Progenitor cell of endocrine pancreas (in vitro differentiated cells): Measurements from ENCODE around the gene PDE1C. TPM values are rescaled to one million over a fixed set of nuclear protein-coding genes. Genes with fewer than 3 reads are reported as not detected.

Experiments used
- DNase-seq: peaks from one replicate; pipeline ENCODE4 v3.0.0; 2021; ENCODE audit warnings: low spot score; ENCODE audit not compliant: unreplicated experiment
- H3K27ac Mint-ChIP-seq: 2 replicates; pipeline ENCODE4 v1.8.0; 2021; ENCODE audit warnings: mild to moderate bottlenecking, moderate library complexity, mixed read lengths
- H3K27me3 Mint-ChIP-seq: 2 replicates; pipeline ENCODE4 v1.8.0; 2021; ENCODE audit warnings: mixed read lengths
- H3K36me3 Mint-ChIP-seq: 2 replicates; pipeline ENCODE4 v1.8.0; 2022; ENCODE audit warnings: mixed read lengths; ENCODE audit not compliant: insufficient read depth
- H3K4me1 Mint-ChIP-seq: 2 replicates; pipeline ENCODE4 v1.8.0; 2021; ENCODE audit warnings: low read depth, mixed read lengths
- H3K4me3 Mint-ChIP-seq: 2 replicates; pipeline ENCODE4 v1.8.0; 2021; ENCODE audit warnings: low read depth, mild to moderate bottlenecking, moderate library complexity, mixed read lengths
- H3K9me3 Mint-ChIP-seq: 2 replicates; pipeline ENCODE4 v1.8.0; 2021; ENCODE audit warnings: low read depth, mixed read lengths
- CTCF ChIP-seq: fragments of 200-600 bp; sonication (generic); IDR thresholded peaks from one replicate; pipeline ENCODE4 v1.5.0; 2021; ENCODE audit warnings: antibody characterized with exemption, mild to moderate bottlenecking; ENCODE audit not compliant: unreplicated experiment
- total RNA-seq: library from RNA; stranded (reverse); gene quantifications from 2 replicates; pipeline ENCODE4 v1.2.1, GENCODE V29; 2021

PDE1C gene
- total RNA-seq, 1 donor from 2014 or later = 1.7 TPM

- H3K9me3 Mint-ChIP-seq = no peaks in the 10 kb centered on the region
These were observed 179 bp downstream of the PDE1C start for GRCh38 chr7:32070051-32070405.

GRCh38 chr7:32069116-32069650 lies 1.0 kb downstream of the PDE1C start:
- no peak for DNase-seq
- Mint-ChIP-seq H3K4me1 (peaks cover 3% of the 10 kb centered on the region), H3K36me3 (no peaks in the 10 kb centered on the region), H3K27me3 (peaks cover 89% of the 10 kb centered on the region), H3K27ac (no peak overlapping the region), H3K9me3 (no peaks in the 10 kb centered on the region), H3K4me3 (no peak overlapping the region)
- no peak for TF ChIP-seq CTCF

More at GRCh38 chr7:32070051-32070405, 179 bp downstream of the PDE1C start:
- Mint-ChIP-seq H3K27me3 (peaks cover 93% of the 10 kb centered on the region), H3K4me1 (peaks cover 3% of the 10 kb centered on the region), H3K27ac (no peak overlapping the region), H3K36me3 (no peaks in the 10 kb centered on the region), H3K4me3 (peak overlapping the region; percentile 82)
- no peak for TF ChIP-seq CTCF
- DNase-seq = no peak

- peaks cover 85% of the 10 kb centered on the region for H3K27me3 Mint-ChIP-seq
- H3K9me3 Mint-ChIP-seq = no peaks in the 10 kb centered on the region
- no peak overlapping the region for H3K4me3 Mint-ChIP-seq
- no peak for DNase-seq
- H3K4me1 Mint-ChIP-seq = peaks cover 3% of the 10 kb centered on the region
- no peak for TF ChIP-seq CTCF
- H3K27ac Mint-ChIP-seq = no peak overlapping the region
- no peaks in the 10 kb centered on the region for H3K36me3 Mint-ChIP-seq
These were observed 1.7 kb downstream of the PDE1C start for GRCh38 chr7:32068411-32069101.

- Mint-ChIP-seq H3K9me3 (no peaks in the 10 kb centered on the region), H3K36me3 (no peaks in the 10 kb centered on the region), H3K27me3 (peaks cover 72% of the 10 kb centered on the region), H3K4me1 (peaks cover 3% of the 10 kb centered on the region), H3K27ac (no peak overlapping the region), H3K4me3 (no peak overlapping the region)
- DNase-seq = no peak
- no peak for TF ChIP-seq CTCF
These were observed 3.8 kb downstream of the PDE1C start for GRCh38 chr7:32066441-32066840.

- Mint-ChIP-seq H3K9me3 (no peaks in the 10 kb centered on the region), H3K27ac (no peak overlapping the region), H3K27me3 (peaks cover 62% of the 10 kb centered on the region), H3K4me1 (peaks cover 12% of the 10 kb centered on the region), H3K36me3 (no peaks in the 10 kb centered on the region), H3K4me3 (no peak overlapping the region)
- no peak for TF ChIP-seq CTCF
- no peak for DNase-seq
These were observed 6.6 kb downstream of the PDE1C start for GRCh38 chr7:32063614-32064013.
